Heart right ventricle (tissue), 16 donors: Measurements from ENCODE around the gene SERPINB6. TPM values are rescaled to one million over a fixed set of nuclear protein-coding genes. Genes with fewer than 3 reads are reported as not detected.
"Not testable (repeated sequence)": the region's sequence is repeated elsewhere in the genome, so short reads cannot be mapped to it uniquely, and the experiment has no call there.

Experiments
- ATAC-seq, 8 donors: fragments of 200-7000 bp; cut with Tn5 transposase; one replicate each; pipeline ENCODE4 v1.9.1; 2020; ENCODE audit warnings: mild to moderate bottlenecking in 8 of 8, moderate library complexity in 8 of 8, moderate number of reproducible peaks in 1 of 8
- DNase-seq, 2 donors: peaks; one replicate each; pipeline ENCODE4 v3.0.0-alpha.2; 2020
- H3K27ac ChIP-seq, 10 donors: fragments of 200-600 bp; sonication (generic) in 2 of 10; one replicate each; pipeline versions ENCODE4 v1.5.0 to v1.8.0; 2020 to 2022; ENCODE audit warnings: mild to moderate bottlenecking in 3 of 10
- H3K27me3 ChIP-seq, 7 donors: fragments of 200-600 bp; one replicate each; pipeline ENCODE4 v1.8.0; 2021 to 2022; ENCODE audit warnings: mild to moderate bottlenecking in 2 of 7
- H3K36me3 ChIP-seq, 9 donors: fragments of 200-600 bp; sonication (generic) in 1 of 9; one replicate each; pipeline versions ENCODE4 v1.5.0 to v1.8.0; 2020 to 2022; ENCODE audit warnings: mild to moderate bottlenecking in 2 of 9
- H3K4me1 ChIP-seq, 9 donors: fragments of 200-600 bp; sonication (generic) in 1 of 9; one replicate each; pipeline versions ENCODE4 v1.5.0 to v1.8.0; 2020 to 2022; ENCODE audit warnings: mild to moderate bottlenecking in 4 of 9
- H3K4me3 ChIP-seq, 10 donors: fragments of 200-600 bp; sonication (generic) in 2 of 10; one replicate each; pipeline versions ENCODE4 v1.5.0 to v1.8.0; 2020 to 2022; ENCODE audit warnings: mild to moderate bottlenecking in 7 of 10, moderate library complexity in 2 of 10
- H3K9me3 ChIP-seq, 11 donors: fragments of 200-600 bp in 10 of 11; sonication (generic) in 2 of 11; one replicate each; pipeline versions ENCODE4 v1.5.0 to v1.8.0; 2013 to 2022; ENCODE audit warnings: mild to moderate bottlenecking in 2 of 11, control low read depth in 1 of 11, moderate library complexity in 1 of 11
- CTCF ChIP-seq, 9 donors: fragments of 200-600 bp; sonication (generic) in 2 of 9; IDR thresholded peaks; one replicate each; pipeline versions ENCODE4 v1.5.0 to v1.8.0; 2021 to 2022; ENCODE audit warnings: antibody characterized with exemption in 9 of 9, mild to moderate bottlenecking in 5 of 9, moderate library complexity in 1 of 9
- WGBS, 2 donors: extraction: QIAGEN DNeasy Blood & Tissue Kit; methylation state at CpG; one replicate each; pipeline ENCODE4 v1.1.7; 2013; ENCODE audit warnings: inconsistent platforms in 1 of 2; 5-methylcytosine and 5-hydroxymethylcytosine counted together
- intact Hi-C, 10 donors: fragments of 100-400 bp; cut with DNase I; formaldehyde crosslinking; loops; one replicate each; pipeline versions ENCODE4 v1.11.1 to v1.14.2; 2022
- polyA plus RNA-seq, 2 donors: library from polyadenylated mRNA; stranded (reverse); fragments of 200-250 nt; gene quantifications; one replicate each; pipeline ENCODE4 v1.2.3, GENCODE V29; 2013
- total RNA-seq, 10 donors: library from RNA; stranded (reverse); fragmentation: NEBNext Ultra II Directional in 3 of 10; extraction: Animal tissue kit (Norgen Biotek cat#: 25700) in 3 of 10; gene quantifications; one replicate each; pipeline versions ENCODE4 v1.2.1 to v1.2.4, GENCODE V29; 2021 to 2023
- donor health status: Arrhythmogenic right ventricular cardiomyopathy.
- donor health status: ischemic (EF 13 %, LVEDD 7.1; RV severe dilation, severe dysfunction).
- donor health status: healthy with polysubstance abuse.
- donor health status: DM: no; HTN: yes; CAD: no.
- donor health status: DM: no; HTN: no; CAD: no.
- donor health status: ischemic (EF 25% LVEDD 6.9; RV normal size, moderate dysfunction).
- donor health status: ischemic (EF 25% LVEDD 5.7; RV mildly dilated, moderate dysfunction).
- donor health status: healthy.
- donor health status: DM: yes; HTN: yes; CAD: no.
- donor health status: Ischemic cardiomyopathy.
- donor health status: ischemic (EF 35%, LVEDD 5.7; RV mildly dilated, moderate dysfunction).
- donor health status: nonischemic (EF 11% LVEDD 7.7; RV severe dilation, severe dysfunction).
- donor health status: DM: yes; HTN: yes; CAD: no.
- donor health status: PGD.
- donor health status: ischemic (EF 29% LVEDD 5.4; RV normal size, mild dysfunction).
- donor health status: nonischemic (EF 23%, LVEDD 6.1; RV moderate dilation, normal function).

Gene SERPINB6
- total and polyA plus RNA-seq, 12 donors, result 138 to 261 (median 175) TPM

GRCh38 chr6:2999618-3000557 lies 28.5 kb upstream of the SERPINB6 start, which contains the start of gene NQO2:
Gene NQO2, plus strand, starts transcription at chr6:2999894. Its CDS starts 6,659 bp downstream, at chr6:3006553.
- peaks cover 0 to 29% (median 0%) of the 10 kb centered on the region in 9 donors for H3K36me3 ChIP-seq
- intact Hi-C loops, result loop anchor here in 8 of 10 donors (1.0 to 10.0 kb wide), 6 partner anchors 23 to 255 kb away; partner anchors contain the start of gene PSMG4 (in 3 of the 8)
- H3K9me3 ChIP-seq, result no peaks in the 10 kb centered on the region
- no peaks in the 10 kb centered on the region for H3K27me3 ChIP-seq
- peak within 1 kb of the TSS; percentile 73 to 95 (median 92) for H3K27ac ChIP-seq
- H3K4me3 ChIP-seq, result peak within 1 kb of the TSS; percentile 74 to 93 (median 84)
- peak; percentile 91 to 97 for DNase-seq
- peak in 2 of 9 donors; percentile 6 to 18 for TF ChIP-seq CTCF (IDR thresholded peaks at IDR 0.05)
- WGBS, 2 donors, result 4 to 6% methylated on average over 73 to 87 of the region's 87 CpGs
- ATAC-seq, result peak; percentile 93 to 96 (median 94)
- peaks cover 0 to 45% (median 26%) of the 10 kb centered on the region in 9 donors for H3K4me1 ChIP-seq

GRCh38 chr6:2998998-2999617 lies 27.7 kb upstream of the SERPINB6 start:
- TF ChIP-seq CTCF (IDR thresholded peaks at IDR 0.05), result no peak
- peak in 7 of 8 donors; percentile 5 to 59 (median 39) for ATAC-seq
- Histone ChIP-seq H3K9me3 (no peaks in the 10 kb centered on the region), H3K27me3 (no peaks in the 10 kb centered on the region), H3K36me3 (peaks cover 0 to 26% (median 0%) of the 10 kb centered on the region in 9 donors), H3K4me1 (peaks cover 0 to 45% (median 26%) of the 10 kb centered on the region in 9 donors), H3K27ac (peak overlapping the region in 9 of 10 donors; percentile 77 to 95 (median 89)), H3K4me3 (peak overlapping the region; percentile 0 to 93 (median 84))
- intact Hi-C loops, result loop anchor here in 8 of 10 donors (1.0 to 10.0 kb wide), 7 partner anchors 24 to 256 kb away; partner anchors contain the start of gene PSMG4 (in 3 of the 8)
- no peak for DNase-seq
- whole genome bisulfite sequencing, 2 donors, result 1% methylated on average over 30 of the region's 30 CpGs

GRCh38 chr6:2998249-2998997 lies 27.1 kb upstream of the SERPINB6 start:
- DNase-seq, result not testable (repeated sequence)

More at GRCh38 chr6:2998249-2998997, 27.1 kb upstream of the SERPINB6 start:
- not testable (repeated sequence) for H3K9me3 ChIP-seq, H3K27me3 ChIP-seq
- H3K27ac ChIP-seq, result peak overlapping the region in 9 of 10 donors; percentile 77 to 95 (median 89)
- H3K4me1 ChIP-seq, result peaks cover 0 to 45% (median 26%) of the 10 kb centered on the region in 9 donors
- peak overlapping the region in 9 of 10 donors; percentile 74 to 93 (median 84) for H3K4me3 ChIP-seq
- peaks cover 0 to 25% (median 0%) of the 10 kb centered on the region in 9 donors for H3K36me3 ChIP-seq
- peak; percentile 60 to 88 (median 80) for ATAC-seq
- WGBS, 2 donors, result 6 to 8% methylated on average over 10 to 12 of the region's 16 CpGs
- intact Hi-C loops, result loop anchor here in 6 of 10 donors (1.0 to 10.0 kb wide), 5 partner anchors 54 to 256 kb away; partner anchors contain the start of gene PSMG4 (in 3 of the 6)
- peak; percentile 35 to 72 (median 61) for TF ChIP-seq CTCF (IDR thresholded peaks at IDR 0.05)
